Naive thymus-derived CD8-positive, alpha-beta T cell (primary cell): Measurements from ENCODE around the gene GPR152. TPM values are rescaled to one million over a fixed set of nuclear protein-coding genes. Genes with fewer than 3 reads are reported as not detected.

ENCODE experiments used
- ATAC-seq, 2 donors: fragments of 150-1000 bp; cut with Tn5 transposase in 1 of 2; sonication (Bioruptor Pico), chemical (Tn5 transposase) in 1 of 2; 1 replicate in 1 of 2; 2 replicates in 1 of 2; pipeline ENCODE4 v1.10.0; 2021; ENCODE audit warnings: mild to moderate bottlenecking in 2 of 2, moderate library complexity in 2 of 2
- POLR2A ChIA-PET: fragments of 350-600 bp; sonication (Branson Sonifier 250); formaldehyde crosslinking; loops from one replicate; lab custom pipeline; 2021; ENCODE audit warnings: antibody characterized with exemption; lab: Charles Lee
- DNase-seq, 10 donors: peaks; one replicate each; pipeline versions ENCODE4 v3.0.0 to v3.0.0-alpha.2; 2020 to 2022
- H3K27ac Mint-ChIP-seq, 10 donors: one replicate each; pipeline ENCODE4 v1.8.0; 2020 to 2022; ENCODE audit warnings: mild to moderate bottlenecking in 10 of 10, mixed read lengths in 10 of 10, moderate library complexity in 4 of 10, inconsistent platforms in 1 of 10
- H3K27me3 Mint-ChIP-seq, 5 donors: one replicate each; pipeline ENCODE4 v1.8.0; 2021 to 2022; ENCODE audit warnings: mixed read lengths in 5 of 5
- H3K36me3 Mint-ChIP-seq, 3 donors: one replicate each; pipeline ENCODE4 v1.8.0; 2020 to 2022; ENCODE audit warnings: mixed read lengths in 3 of 3, mild to moderate bottlenecking in 2 of 3, inconsistent platforms in 1 of 3
- H3K4me1 Mint-ChIP-seq, 4 donors: one replicate each; pipeline ENCODE4 v1.8.0; 2021 to 2022; ENCODE audit warnings: mixed read lengths in 4 of 4
- H3K4me3 Mint-ChIP-seq, 10 donors: one replicate each; pipeline ENCODE4 v1.8.0; 2020 to 2022; ENCODE audit warnings: mild to moderate bottlenecking in 10 of 10, mixed read lengths in 10 of 10, moderate library complexity in 6 of 10, inconsistent platforms in 1 of 10
- H3K9me3 Mint-ChIP-seq, 9 donors: one replicate each; pipeline ENCODE4 v1.8.0; 2020 to 2022; ENCODE audit warnings: mixed read lengths in 9 of 9, mild to moderate bottlenecking in 3 of 9, inconsistent platforms in 1 of 9, moderate library complexity in 1 of 9
- polyA plus RNA-seq, 3 donors: library from polyadenylated mRNA; unstranded; fragments of 300-500 nt; fragmentation: Illumina TruSeq; gene quantifications; one replicate each; pipeline ENCODE4 v1.2.3, GENCODE V29; 2021
- total RNA-seq, 8 experiments: library from RNA in 2 of 8; stranded (reverse) in 2 of 8; gene quantifications; one replicate each; pipeline ENCODE4 v1.2.3 and lab custom pipeline; 2021 to 2026

The GPR152 gene
- total and polyA plus RNA-seq, 5 experiments from 2014 or later = 0.20 to 1.2 (median 0.86) TPM; not detected in 2

DNA sequence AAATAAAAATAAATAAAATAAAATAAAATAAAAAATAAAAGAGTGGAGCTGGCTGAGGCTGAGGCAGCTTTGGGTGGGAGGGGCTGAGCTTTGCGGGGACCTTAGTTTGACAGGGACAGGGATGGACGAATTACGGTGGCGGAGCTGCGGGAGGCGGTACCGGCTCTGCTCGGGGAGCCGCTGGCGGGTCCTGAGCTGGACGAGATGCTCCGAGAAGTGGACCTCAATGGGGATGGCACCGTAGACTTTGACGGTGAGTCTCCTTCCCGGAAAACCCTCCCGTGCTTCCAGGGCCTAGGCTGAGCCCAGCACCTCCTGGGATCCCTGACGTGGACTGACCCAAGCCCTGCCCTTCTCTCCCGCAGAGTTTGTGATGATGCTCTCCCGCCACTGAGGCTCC, 5.7 kb upstream of the GPR152 start:
- H3K9me3 Mint-ChIP-seq = no peaks in the 10 kb centered on the region
- POLR2A ChIA-PET = interaction anchor here (3.4 to 28.8 kb wide), 4 partner anchors 10 to 39 kb away, joined by 14 to 780 read pairs (median 83); partner anchors contain the start of genes CORO1B, GPR152, PTPRCAP and RPS6KB2
- no peak overlapping the region for H3K4me3 Mint-ChIP-seq
- DNase-seq (peak in 1 of 10 donors; percentile 51), ATAC-seq (no peak)
- H3K27me3 Mint-ChIP-seq = no peaks in the 10 kb centered on the region
- no peak overlapping the region for H3K27ac Mint-ChIP-seq
- H3K4me1 Mint-ChIP-seq = peaks cover 0 to 34% (median 7%) of the 10 kb centered on the region in 4 donors
- H3K36me3 Mint-ChIP-seq = no peaks in the 10 kb centered on the region

DNA sequence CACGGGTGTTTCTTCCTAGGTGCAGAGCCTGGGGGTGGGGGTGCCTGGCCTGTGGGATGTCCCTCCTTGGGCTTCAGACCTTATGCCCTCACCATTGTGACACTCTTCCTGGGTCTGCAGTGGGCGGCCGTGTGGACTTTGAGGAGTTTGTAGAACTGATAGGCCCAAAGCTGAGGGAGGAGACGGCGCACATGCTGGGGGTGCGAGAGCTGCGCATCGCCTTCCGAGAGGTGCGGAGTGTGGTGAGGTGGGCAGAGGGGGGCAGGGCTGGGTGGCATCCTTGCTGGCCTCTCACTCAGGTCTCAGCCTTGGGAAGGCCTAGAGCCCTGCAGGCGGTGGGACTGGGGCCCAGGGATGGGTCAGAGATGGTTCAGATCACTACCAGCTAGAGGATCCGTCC, 4.9 kb upstream of the GPR152 start:
- peaks cover 0 to 30% (median 8%) of the 10 kb centered on the region in 4 donors for H3K4me1 Mint-ChIP-seq
- H3K27me3 Mint-ChIP-seq = no peaks in the 10 kb centered on the region
- H3K36me3 Mint-ChIP-seq = no peaks in the 10 kb centered on the region
- H3K27ac Mint-ChIP-seq = peak overlapping the region in 3 of 10 donors; percentile 19 to 73 (median 56)
- H3K4me3 Mint-ChIP-seq = peak overlapping the region in 1 of 10 donors; percentile 37
- no peak for ATAC-seq
- DNase-seq = peak in 1 of 10 donors; percentile 56
- no peaks in the 10 kb centered on the region for H3K9me3 Mint-ChIP-seq
- POLR2A ChIA-PET = interaction anchor here (3.4 to 28.8 kb wide), 4 partner anchors 10 to 23 kb away, joined by 20 to 780 read pairs (median 83); partner anchors contain the start of genes CORO1B, GPR152, PTPRCAP and RPS6KB2

DNA sequence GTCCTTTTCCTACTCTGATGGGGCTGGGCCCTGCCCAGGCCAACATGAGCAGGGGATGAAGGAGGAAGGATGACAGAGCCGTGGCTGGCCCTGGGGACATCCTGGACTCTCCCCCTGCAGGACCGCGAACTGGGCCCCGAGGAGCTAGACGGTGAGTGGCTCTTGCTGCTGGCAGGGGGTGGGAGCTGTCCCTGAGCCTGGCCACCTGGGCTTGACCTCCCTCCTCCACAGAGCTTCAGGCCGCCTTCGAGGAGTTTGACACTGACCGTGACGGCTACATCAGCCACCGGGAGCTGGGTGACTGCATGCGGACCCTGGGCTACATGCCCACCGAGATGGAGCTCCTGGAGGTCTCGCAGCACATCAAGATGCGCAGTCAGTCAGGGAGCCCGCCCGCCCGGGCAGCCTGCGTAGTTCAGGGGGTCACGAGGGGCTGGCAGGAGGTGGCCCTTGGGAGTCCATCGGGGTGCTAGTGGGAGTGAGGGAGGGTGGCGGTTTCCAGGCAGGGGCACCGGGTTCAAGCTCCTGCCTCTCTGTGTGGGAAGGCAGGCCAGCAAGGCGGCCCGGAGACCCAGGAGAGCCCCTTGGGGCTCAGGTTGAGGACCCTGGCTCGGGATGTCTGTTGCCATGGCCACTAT, 3.7 kb upstream of the GPR152 start:
- DNase-seq (peak in 1 of 10 donors; percentile 34), ATAC-seq (no peak)
- no peaks in the 10 kb centered on the region for H3K36me3 Mint-ChIP-seq
- no peaks in the 10 kb centered on the region for H3K27me3 Mint-ChIP-seq
- H3K27ac Mint-ChIP-seq = no peak overlapping the region
- no peak overlapping the region for H3K4me3 Mint-ChIP-seq
- H3K4me1 Mint-ChIP-seq = peaks cover 0 to 31% (median 11%) of the 10 kb centered on the region in 4 donors
- POLR2A ChIA-PET = interaction anchor here (0.6 to 28.8 kb wide), 6 partner anchors 9 to 39 kb away, joined by 3 to 780 read pairs (median 14); partner anchors contain the start of genes CORO1B, PTPRCAP, RPS6KB2 and TMEM134
- H3K9me3 Mint-ChIP-seq = no peaks in the 10 kb centered on the region

DNA sequence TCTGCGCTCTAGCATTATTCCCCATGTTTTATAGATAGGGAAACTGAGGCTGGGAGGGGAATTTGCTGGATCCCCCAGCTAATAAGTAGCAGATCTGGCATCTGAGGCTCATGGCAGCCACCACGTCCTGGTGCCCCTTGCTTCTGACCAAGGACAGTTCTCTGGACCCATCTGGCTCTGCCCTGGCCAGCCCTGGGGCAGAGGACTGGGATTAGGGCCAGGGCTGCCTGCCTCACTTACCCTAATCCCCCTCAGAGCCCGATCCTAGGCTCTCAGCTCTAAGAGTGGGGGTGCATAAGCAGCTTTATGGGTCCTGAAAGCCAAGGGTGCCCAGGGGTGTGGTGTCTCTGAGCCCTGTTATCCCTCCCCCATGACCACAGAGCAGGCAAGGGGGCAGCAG, 2.5 kb upstream of the GPR152 start, which contains the start of gene CABP4:
TSS of gene CABP4 (plus strand) at position 301 of the 400 bp plus-strand sequence. CDS start at position 371, 70 bp downstream.
- DNase-seq (peak in 1 of 10 donors; percentile 32), ATAC-seq (no peak)
- Mint-ChIP-seq H3K4me1 (peaks cover 2 to 34% (median 14%) of the 10 kb centered on the region in 4 donors), H3K27ac (peak within 1 kb of the TSS in 2 of 10 donors; percentile 69 to 72), H3K4me3 (peak within 1 kb of the TSS in 1 of 10 donors; percentile 41), H3K36me3 (no peaks in the 10 kb centered on the region), H3K27me3 (no peaks in the 10 kb centered on the region), H3K9me3 (no peaks in the 10 kb centered on the region)
- POLR2A ChIA-PET = interaction anchor here (1.0 to 28.8 kb wide), 5 partner anchors 8 to 20 kb away, joined by 4 to 780 read pairs (median 20); partner anchors contain the start of genes CORO1B, PTPRCAP, RPS6KB2 and TMEM134

DNA sequence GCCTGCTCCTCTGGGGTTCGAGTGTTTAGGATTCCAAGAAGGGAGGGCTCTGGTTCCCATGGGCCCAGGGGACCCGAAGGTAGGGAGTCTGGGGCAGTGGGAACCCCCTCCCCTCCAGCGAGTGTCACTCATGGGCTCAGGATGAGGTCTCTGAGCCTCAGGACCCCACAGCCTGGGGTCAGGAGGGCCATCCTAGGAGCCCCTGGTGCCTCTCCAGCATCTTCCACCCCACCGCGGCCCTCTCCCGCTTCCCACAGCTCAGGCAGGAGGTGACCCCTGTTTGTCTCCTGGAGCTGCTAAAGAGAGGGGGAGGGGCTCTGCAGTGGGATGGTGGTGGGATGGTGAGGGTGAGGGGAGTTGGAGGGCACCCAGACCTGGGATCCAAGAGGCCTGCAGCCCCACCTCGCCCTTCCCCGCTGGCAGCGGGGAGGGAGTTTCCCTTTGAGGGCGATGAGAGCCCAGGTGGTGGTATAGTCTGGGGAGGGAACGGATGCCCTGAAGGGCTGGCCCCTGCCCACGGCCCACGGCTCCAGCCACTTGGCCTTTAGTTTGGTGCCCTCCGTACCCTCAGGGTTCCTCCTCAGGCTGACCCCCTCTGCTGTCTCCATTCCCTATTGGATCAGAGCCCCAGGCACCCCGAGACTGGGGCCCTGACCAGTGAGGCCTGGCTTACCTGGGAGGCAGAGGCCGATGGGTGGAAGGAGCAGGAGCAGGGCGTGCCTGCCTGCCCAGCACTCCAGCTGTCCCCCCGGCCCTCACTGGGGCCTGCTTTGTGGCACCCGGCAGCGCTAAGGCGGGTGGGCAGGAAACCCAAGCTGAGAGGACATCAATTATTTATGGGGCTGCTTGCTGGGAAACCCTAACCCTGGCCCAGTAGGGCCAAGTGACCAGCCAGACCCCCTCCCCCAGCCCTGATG, 1.5 kb upstream of the GPR152 start:
- H3K27ac Mint-ChIP-seq = no peak overlapping the region
- POLR2A ChIA-PET = interaction anchor here (0.5 to 28.8 kb wide), 7 partner anchors 9 to 59 kb away, joined by 3 to 780 read pairs (median 5); partner anchors contain the start of genes CORO1B, PTPRCAP, RPS6KB2 and TMEM134
- ATAC-seq = no peak
- H3K4me3 Mint-ChIP-seq = no peak overlapping the region
- peak in 1 of 10 donors; percentile 28 for DNase-seq
- no peaks in the 10 kb centered on the region for H3K27me3 Mint-ChIP-seq
- peaks cover 7 to 34% (median 18%) of the 10 kb centered on the region in 4 donors for H3K4me1 Mint-ChIP-seq
- no peaks in the 10 kb centered on the region for H3K9me3 Mint-ChIP-seq
- no peaks in the 10 kb centered on the region for H3K36me3 Mint-ChIP-seq

DNA sequence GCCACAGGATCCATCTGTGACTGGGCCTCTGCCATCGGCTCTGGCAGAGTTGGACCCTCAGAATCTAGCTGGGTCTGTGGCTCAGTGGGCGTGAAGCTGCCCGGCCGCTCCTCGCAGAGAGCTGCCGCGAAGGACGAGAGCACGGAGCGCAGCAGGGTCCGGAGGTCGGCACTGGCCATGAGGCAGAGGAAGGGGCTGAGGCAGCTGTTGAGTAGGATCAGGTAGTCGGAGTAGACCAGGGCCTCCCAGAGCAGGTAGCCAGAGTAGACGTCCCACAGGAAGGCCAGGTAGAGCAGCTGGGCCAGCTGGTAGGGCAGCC, 912 bp downstream of the GPR152 start:
- Mint-ChIP-seq H3K36me3 (no peaks in the 10 kb centered on the region), H3K4me3 (peak overlapping the region in 1 of 10 donors; percentile 50), H3K4me1 (peaks cover 11 to 47% (median 30%) of the 10 kb centered on the region in 4 donors), H3K27me3 (no peaks in the 10 kb centered on the region), H3K27ac (peak overlapping the region in 2 of 10 donors; percentile 63 to 80), H3K9me3 (no peaks in the 10 kb centered on the region)
- POLR2A ChIA-PET = interaction anchor here (0.8 to 28.8 kb wide), 6 partner anchors 9 to 50 kb away, joined by 3 to 780 read pairs (median 8); partner anchors contain the start of genes CORO1B, PPP1CA, PTPRCAP and RPS6KB2
- no peak for DNase-seq
- ATAC-seq = no peak

DNA sequence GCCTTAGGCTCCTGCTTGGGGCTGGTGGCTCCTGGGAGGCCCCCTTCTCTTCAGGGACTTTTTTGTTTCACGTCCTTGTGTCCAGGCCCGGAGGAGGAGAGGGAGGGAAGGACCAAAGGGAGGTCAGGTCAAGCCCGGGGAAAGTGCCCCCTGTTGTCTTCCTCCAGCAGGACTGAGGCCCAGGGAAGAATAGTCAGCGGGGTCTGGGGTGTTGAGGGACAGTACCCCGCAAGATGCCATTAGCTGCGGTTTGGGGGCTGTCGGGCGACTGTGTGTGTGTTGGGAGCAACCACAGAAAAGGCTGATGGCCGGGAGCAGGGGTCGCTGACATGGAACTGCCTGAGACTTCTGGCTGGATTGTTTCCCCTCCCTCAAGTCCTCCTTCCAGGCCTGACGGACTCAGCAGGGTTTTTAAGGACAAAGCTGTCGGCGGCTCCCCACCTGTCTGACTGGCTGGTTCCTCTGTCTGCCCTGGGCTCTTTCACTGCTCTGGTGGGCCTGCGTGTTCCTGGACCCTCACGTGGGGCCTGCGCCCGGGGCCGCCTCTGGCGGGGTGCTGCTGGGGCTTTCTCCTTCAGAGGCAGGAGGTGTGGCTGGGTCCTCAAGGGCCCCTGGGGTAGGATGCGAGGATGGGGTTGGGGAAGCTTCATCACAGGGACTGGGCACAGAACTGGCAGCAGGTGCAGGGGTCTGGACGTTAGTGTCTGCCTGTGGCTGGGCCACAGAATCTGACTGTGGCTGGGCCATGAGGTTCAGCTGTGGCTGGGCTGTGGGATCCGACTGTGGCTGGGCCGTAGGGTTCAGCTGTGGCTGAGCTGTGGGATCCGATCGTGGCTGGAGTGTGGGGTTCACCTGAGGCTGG, 1.5 kb downstream of the GPR152 start:
- no peak for DNase-seq
- H3K27ac Mint-ChIP-seq = peak overlapping the region in 4 of 10 donors; percentile 48 to 80 (median 62)
- H3K36me3 Mint-ChIP-seq = no peaks in the 10 kb centered on the region
- H3K4me1 Mint-ChIP-seq = peaks cover 12 to 52% (median 35%) of the 10 kb centered on the region in 4 donors
- H3K9me3 Mint-ChIP-seq = no peaks in the 10 kb centered on the region
- POLR2A ChIA-PET = interaction anchor here (0.6 to 28.8 kb wide), 8 partner anchors 8 to 49 kb away, joined by 3 to 780 read pairs (median 4); partner anchors contain the start of genes CORO1B, PPP1CA, PTPRCAP and RPS6KB2
- ATAC-seq = no peak
- H3K4me3 Mint-ChIP-seq = peak overlapping the region in 1 of 10 donors; percentile 50
- H3K27me3 Mint-ChIP-seq = no peaks in the 10 kb centered on the region

DNA sequence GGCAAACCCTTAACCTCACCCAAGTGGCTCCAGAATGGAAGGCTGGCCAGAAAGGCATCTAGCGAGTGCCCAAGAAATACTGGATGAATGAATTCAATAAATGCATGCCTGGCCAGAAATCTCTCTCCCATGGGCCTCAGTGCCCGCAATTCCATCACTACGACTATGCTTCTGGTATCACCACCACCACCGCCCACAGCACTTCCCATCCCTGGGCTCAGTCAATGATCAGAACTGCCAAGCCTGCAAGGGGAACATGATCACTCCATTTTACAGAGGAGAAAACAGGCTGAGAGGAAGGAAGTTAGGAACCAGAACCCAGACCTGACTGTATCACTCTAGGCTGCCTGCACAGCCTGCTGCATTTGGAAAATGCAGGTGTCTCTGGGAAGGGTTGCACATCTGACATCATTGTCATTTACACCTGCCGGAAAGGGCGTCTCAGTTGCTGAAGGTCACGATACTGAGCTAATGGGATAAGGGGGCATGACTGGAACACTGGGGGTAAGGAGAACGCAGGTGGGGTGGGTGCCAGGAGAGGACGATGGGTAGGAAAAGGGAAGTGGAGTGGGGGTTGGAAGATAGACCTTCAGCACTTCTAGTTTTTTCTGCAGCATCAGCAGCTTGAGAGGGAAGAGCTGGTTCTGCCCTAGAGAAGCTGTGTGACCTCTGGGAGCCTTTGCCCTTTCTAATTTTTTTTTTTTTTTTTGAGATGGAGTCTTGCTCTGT, 3.2 kb downstream of the GPR152 start:
- H3K36me3 Mint-ChIP-seq = no peaks in the 10 kb centered on the region
- POLR2A ChIA-PET = interaction anchor here (0.6 to 28.8 kb wide), 11 partner anchors 13 to 105 kb away, joined by 3 to 780 read pairs (median 5); partner anchors contain the start of genes PPP1CA, PTPRCAP, RPS6KB2 and TMEM134
- H3K4me3 Mint-ChIP-seq = peak overlapping the region in 4 of 10 donors; percentile 10 to 26 (median 14)
- H3K9me3 Mint-ChIP-seq = no peaks in the 10 kb centered on the region
- DNase-seq (no peak), ATAC-seq (no peak)
- H3K27me3 Mint-ChIP-seq = no peaks in the 10 kb centered on the region
- H3K27ac Mint-ChIP-seq = peak overlapping the region in 9 of 10 donors; percentile 31 to 82 (median 69)
- H3K4me1 Mint-ChIP-seq = peaks cover 22 to 67% (median 52%) of the 10 kb centered on the region in 4 donors

DNA sequence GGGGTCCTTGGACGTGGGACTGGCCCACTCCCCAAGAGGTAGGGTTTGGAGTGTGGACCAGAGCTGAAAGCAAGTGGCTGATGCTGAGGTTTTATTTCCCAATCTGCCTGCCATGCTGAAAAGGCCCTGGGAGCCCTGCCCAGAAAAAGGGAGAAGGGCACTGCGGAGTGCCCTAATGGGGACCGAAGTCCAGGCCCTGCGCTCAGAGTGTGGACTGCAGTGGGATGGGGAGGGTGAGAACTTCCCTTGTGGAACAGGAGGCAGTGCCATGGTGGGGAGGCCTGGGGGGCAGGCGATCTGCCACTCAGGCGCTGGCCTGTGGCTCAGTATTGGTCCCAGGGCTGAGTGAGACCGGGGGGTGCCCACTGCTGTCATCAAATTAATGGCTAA, 4.3 kb downstream of the GPR152 start:
- DNase-seq = no peak
- Mint-ChIP-seq H3K4me3 (peak overlapping the region in 1 of 10 donors; percentile 6), H3K27me3 (no peaks in the 10 kb centered on the region), H3K4me1 (peaks cover 22 to 74% (median 59%) of the 10 kb centered on the region in 4 donors), H3K9me3 (no peaks in the 10 kb centered on the region), H3K36me3 (no peaks in the 10 kb centered on the region), H3K27ac (peak overlapping the region in 7 of 10 donors; percentile 12 to 73 (median 63))
- POLR2A ChIA-PET = interaction anchor here (0.6 to 28.8 kb wide), 12 partner anchors 8 to 1949 kb away, joined by 3 to 780 read pairs (median 4); partner anchors contain the start of genes MALAT1, PPP1CA, PTPRCAP and RAD9A
- ATAC-seq = no peak

DNA sequence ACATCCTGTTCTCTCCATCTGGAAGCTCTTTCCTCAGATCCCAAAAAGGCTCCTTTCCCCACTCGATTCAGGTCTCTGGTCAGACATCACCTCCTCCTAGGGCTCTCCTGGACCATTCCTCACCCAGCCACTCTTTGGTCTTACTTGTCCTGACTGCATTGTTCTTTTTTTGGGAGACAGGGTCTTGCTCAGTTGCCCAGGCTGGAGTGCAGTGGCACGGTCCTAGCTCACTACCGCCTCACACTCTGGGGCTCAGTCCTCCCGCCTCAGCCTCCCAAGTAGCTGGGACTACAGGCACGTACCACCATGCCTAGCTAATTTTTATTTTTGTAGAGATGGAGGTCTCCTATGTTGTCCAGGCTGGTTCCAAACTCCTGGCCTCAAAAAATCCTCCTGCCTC, 7.0 kb downstream of the GPR152 start:
- DNase-seq = no peak
- no peaks in the 10 kb centered on the region for H3K36me3 Mint-ChIP-seq
- ATAC-seq = no peak
- no peaks in the 10 kb centered on the region for H3K9me3 Mint-ChIP-seq
- H3K4me1 Mint-ChIP-seq = peaks cover 30 to 87% (median 78%) of the 10 kb centered on the region in 4 donors
- peak overlapping the region in 9 of 10 donors; percentile 65 to 88 (median 82) for H3K4me3 Mint-ChIP-seq
- peak overlapping the region; percentile 90 to 97 (median 93) for H3K27ac Mint-ChIP-seq
- POLR2A ChIA-PET = interaction anchor here (0.9 to 28.8 kb wide), 12 partner anchors 10 to 102 kb away, joined by 3 to 780 read pairs (median 19); partner anchors contain the start of genes AIP, CABP4, CARNS1 and PPP1CA
- no peaks in the 10 kb centered on the region for H3K27me3 Mint-ChIP-seq
